Uterus (tissue), 4 donors: Measurements from ENCODE around the gene ING1. TPM values are rescaled to one million over a fixed set of nuclear protein-coding genes. Genes with fewer than 3 reads are reported as not detected.
"Not testable (repeated sequence)": the region's sequence is repeated elsewhere in the genome, so short reads cannot be mapped to it uniquely, and the experiment has no call there.

ENCODE experiments used
- DNase-seq, 2 donors: peaks; one replicate each; pipeline ENCODE4 v3.0.0-alpha.2; 2019 to 2020
- H3K27ac ChIP-seq, 2 donors: fragments of 200-600 bp; sonication (generic); 1 replicate in 1 of 2; 2 replicates in 1 of 2; pipeline ENCODE4 v1.5.1; 2016 to 2018
- H3K27me3 ChIP-seq, 2 donors: fragments of 200-600 bp; sonication (generic); one replicate each; pipeline ENCODE4 v1.5.1; 2018 to 2019; ENCODE audit warnings: control low read depth in 1 of 2
- H3K36me3 ChIP-seq, 2 donors: fragments of 200-600 bp; sonication (generic); one replicate each; pipeline ENCODE4 v1.5.1; 2019; ENCODE audit warnings: control low read depth in 1 of 2
- H3K4me1 ChIP-seq, 2 donors: fragments of 200-600 bp; sonication (generic); one replicate each; pipeline ENCODE4 v1.5.1; 2018 to 2019; ENCODE audit warnings: control low read depth in 1 of 2
- H3K4me3 ChIP-seq, 2 donors: fragments of 200-600 bp; sonication (generic); 1 replicate in 1 of 2; 2 replicates in 1 of 2; pipeline ENCODE4 v1.5.1; 2018 to 2019; ENCODE audit warnings: mild to moderate bottlenecking in 1 of 2
- H3K9me3 ChIP-seq, 2 donors: fragments of 200-600 bp; sonication (generic); one replicate each; pipeline ENCODE4 v1.5.1; 2019; ENCODE audit warnings: control low read depth in 1 of 2
- POLR2A ChIP-seq, 2 donors: fragments of 450-650 bp; IDR thresholded peaks; one replicate each; pipeline ENCODE4 v1.6.1; 2016; ENCODE audit warnings: antibody characterized with exemption in 2 of 2, mild to moderate bottlenecking in 1 of 2, moderate library complexity in 1 of 2
- intact Hi-C: fragments of 100-400 bp; cut with DNase I; formaldehyde crosslinking; loops from one replicate; pipeline ENCODE4 v1.15.1; 2023; ENCODE audit warnings: low total_unique reads
- total RNA-seq, 4 donors: library from RNA; depleted of rRNA in 3 of 4; stranded (reverse); fragments of >200 nt in 3 of 4; gene quantifications; one replicate each; pipeline versions ENCODE4 v1.1.0 to v1.2.4, GENCODE V29; 2014 to 2023
- TF ChIP-seq, protein P1 (sequence below), 4 experiments: fragments of 200-600 bp in 2 of 4; fragments of 450-650 bp in 2 of 4; sonication (generic) in 2 of 4; IDR thresholded peaks; one replicate each; pipeline ENCODE4 v1.5.1; 2016 to 2019; ENCODE audit warnings: antibody characterized with exemption in 4 of 4, mild to moderate bottlenecking in 2 of 4, moderate library complexity in 1 of 4
- donor health status: DM: yes; HTN: yes; CAD: no.

Gene ING1
- total RNA-seq, 4 donors from 2014 or later: 10.2 to 28.1 (median 19.5) TPM

DNA sequence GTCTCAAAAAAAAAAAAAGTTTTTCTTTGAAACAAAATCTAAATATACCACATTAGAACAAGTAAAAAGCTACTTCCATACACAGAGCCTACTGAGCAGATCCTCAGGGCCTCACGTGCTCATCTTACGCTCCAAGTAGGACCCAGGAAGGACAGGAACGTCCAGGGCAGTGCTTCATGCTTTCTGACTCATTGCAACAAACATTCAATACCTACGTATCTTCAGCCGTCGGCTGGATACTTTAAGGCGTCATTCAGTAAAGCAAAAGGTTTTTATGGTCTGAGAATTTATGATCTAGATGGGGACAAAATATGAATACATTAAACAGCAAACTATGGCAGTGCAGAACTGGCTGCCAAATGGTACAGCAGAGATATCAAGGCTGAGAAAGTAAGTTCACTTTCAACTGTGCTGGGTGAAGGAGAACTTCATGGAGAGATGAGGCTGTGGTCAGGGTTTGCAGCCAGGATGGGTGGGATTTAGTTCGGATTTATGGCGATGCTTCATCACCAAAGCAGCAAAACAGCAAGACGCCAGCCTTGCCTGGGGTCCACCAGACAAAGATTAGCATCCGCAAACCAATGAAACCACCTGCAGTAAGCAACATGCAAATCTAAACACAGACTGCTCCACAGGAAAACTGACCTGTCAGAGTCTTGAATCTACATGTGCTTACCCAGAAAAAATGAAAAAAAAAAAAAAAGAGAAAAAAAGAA, 28.0 kb upstream of the ING1 start:
- Histone ChIP-seq H3K36me3 (no peaks in the 10 kb centered on the region), H3K4me1 (no peaks in the 10 kb centered on the region), H3K27me3 (no peaks in the 10 kb centered on the region), H3K27ac (peak overlapping the region; percentile 61 to 77), H3K9me3 (no peaks in the 10 kb centered on the region), H3K4me3 (no peak overlapping the region)
- TF ChIP-seq POLR2A (IDR thresholded peaks at IDR 0.05): no peak
- TF ChIP-seq, protein P1, sequence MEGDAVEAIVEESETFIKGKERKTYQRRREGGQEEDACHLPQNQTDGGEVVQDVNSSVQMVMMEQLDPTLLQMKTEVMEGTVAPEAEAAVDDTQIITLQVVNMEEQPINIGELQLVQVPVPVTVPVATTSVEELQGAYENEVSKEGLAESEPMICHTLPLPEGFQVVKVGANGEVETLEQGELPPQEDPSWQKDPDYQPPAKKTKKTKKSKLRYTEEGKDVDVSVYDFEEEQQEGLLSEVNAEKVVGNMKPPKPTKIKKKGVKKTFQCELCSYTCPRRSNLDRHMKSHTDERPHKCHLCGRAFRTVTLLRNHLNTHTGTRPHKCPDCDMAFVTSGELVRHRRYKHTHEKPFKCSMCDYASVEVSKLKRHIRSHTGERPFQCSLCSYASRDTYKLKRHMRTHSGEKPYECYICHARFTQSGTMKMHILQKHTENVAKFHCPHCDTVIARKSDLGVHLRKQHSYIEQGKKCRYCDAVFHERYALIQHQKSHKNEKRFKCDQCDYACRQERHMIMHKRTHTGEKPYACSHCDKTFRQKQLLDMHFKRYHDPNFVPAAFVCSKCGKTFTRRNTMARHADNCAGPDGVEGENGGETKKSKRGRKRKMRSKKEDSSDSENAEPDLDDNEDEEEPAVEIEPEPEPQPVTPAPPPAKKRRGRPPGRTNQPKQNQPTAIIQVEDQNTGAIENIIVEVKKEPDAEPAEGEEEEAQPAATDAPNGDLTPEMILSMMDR (IDR thresholded peaks at IDR 0.05): no peak
- intact Hi-C loops: no loop called here
- DNase-seq: peak; percentile 34 to 61

DNA sequence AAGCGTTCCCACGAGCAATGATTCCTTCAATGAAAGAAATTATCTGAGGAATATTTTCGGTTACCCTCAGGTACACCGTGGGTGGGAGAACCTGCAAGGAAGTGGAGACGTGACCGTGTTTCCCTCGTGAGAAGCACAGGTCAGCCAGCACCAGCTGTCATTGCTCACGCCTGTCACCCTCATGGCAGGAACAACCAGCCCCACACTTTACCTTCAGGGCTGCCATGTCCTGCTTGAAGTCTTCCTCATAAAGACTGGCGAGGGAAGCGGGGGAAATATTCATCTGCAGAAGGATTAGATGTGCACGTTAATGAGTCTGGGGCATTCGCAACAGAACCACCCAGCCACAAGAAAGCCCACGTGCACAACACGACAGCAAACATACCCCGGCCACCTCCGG, 25.8 kb upstream of the ING1 start:
- Histone ChIP-seq H3K36me3 (no peaks in the 10 kb centered on the region), H3K27me3 (no peaks in the 10 kb centered on the region), H3K27ac (no peak overlapping the region), H3K9me3 (no peaks in the 10 kb centered on the region), H3K4me3 (no peak overlapping the region), H3K4me1 (no peaks in the 10 kb centered on the region)
- peak in 1 of 2 donors; percentile 5 for DNase-seq
- intact Hi-C loops: no loop called here
- TF ChIP-seq POLR2A (IDR thresholded peaks at IDR 0.05): no peak
- TF ChIP-seq, protein P1 (IDR thresholded peaks at IDR 0.05): no peak

DNA sequence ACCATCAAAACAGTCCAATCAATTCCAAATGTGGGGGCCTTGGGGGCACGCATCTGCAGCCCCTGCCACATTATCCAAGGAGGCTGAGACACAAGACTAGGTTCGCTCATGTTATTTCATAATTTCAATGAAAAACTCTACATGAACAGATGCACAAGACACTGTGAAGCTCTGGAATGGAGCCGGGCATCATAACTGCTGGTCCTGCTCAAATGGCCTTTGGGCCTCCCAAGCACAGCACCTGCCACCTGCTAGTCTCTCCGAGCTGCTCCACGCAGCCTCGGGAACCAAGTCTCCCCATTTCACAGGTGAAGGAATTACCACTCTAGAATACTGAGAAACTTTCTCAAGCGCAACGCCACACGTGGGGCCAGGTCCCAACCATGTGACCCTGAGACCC, 24.5 kb upstream of the ING1 start:
- intact Hi-C loops: no loop called here
- H3K4me1 ChIP-seq: no peaks in the 10 kb centered on the region
- H3K9me3 ChIP-seq: no peaks in the 10 kb centered on the region
- TF ChIP-seq, protein P1 (IDR thresholded peaks at IDR 0.05): no peak
- no peak for TF ChIP-seq POLR2A (IDR thresholded peaks at IDR 0.05)
- no peak for DNase-seq
- no peak overlapping the region for H3K4me3 ChIP-seq
- H3K27ac ChIP-seq: no peak overlapping the region
- H3K36me3 ChIP-seq: no peaks in the 10 kb centered on the region
- H3K27me3 ChIP-seq: no peaks in the 10 kb centered on the region

DNA sequence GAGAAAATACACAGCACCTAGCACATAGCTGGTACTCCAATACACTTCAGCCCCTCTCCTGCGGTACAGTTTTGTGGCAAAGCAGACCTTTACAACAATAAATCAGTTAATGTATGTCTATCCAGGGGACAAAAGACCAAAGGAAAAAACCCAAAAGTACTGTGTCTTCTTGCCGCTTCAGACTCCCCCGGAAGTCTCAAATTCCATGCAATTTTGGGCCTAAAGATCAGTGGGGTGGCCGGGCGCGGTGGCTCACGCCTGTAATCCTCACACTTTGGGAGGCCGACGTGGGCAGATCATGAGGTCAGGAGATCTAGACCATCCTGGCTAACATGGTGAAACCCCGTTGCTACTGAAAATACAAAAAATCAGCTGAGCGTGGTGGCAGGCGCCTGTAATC, 23.8 kb upstream of the ING1 start:
- TF ChIP-seq POLR2A (IDR thresholded peaks at IDR 0.05): no peak
- TF ChIP-seq, protein P1 (IDR thresholded peaks at IDR 0.05): no peak
- H3K4me1 ChIP-seq: no peaks in the 10 kb centered on the region
- H3K9me3 ChIP-seq: no peaks in the 10 kb centered on the region
- H3K4me3 ChIP-seq: no peak overlapping the region
- no peak overlapping the region for H3K27ac ChIP-seq
- peak in 1 of 2 donors; percentile 3 for DNase-seq
- H3K27me3 ChIP-seq: no peaks in the 10 kb centered on the region
- intact Hi-C loops: no loop called here
- H3K36me3 ChIP-seq: no peaks in the 10 kb centered on the region

DNA sequence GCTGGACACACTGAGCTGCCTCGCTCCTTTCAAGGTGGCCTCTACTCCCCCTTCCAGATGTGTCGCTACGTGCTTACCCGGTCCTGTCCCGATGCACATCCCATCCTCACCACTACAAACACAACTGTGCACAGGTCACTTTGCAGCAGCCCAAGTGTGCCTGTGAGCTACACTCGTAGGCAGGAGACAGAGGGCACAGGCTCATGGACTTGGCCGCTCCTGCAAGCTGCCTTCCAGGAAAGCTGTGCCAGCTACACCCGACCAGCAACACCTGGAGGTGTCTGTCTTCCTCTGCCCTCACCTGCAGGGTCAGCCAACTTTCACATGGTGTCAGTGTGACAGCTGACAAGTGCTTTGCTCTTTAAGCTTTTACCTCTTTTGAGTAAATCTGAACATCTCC, 23.0 kb upstream of the ING1 start:
- intact Hi-C loops: no loop called here
- Histone ChIP-seq H3K36me3 (no peaks in the 10 kb centered on the region), H3K27ac (no peak overlapping the region), H3K4me3 (no peak overlapping the region), H3K27me3 (no peaks in the 10 kb centered on the region), H3K4me1 (no peaks in the 10 kb centered on the region), H3K9me3 (no peaks in the 10 kb centered on the region)
- TF ChIP-seq, protein P1 (IDR thresholded peaks at IDR 0.05): no peak
- no peak for TF ChIP-seq POLR2A (IDR thresholded peaks at IDR 0.05)
- DNase-seq: peak in 1 of 2 donors; percentile 6

DNA sequence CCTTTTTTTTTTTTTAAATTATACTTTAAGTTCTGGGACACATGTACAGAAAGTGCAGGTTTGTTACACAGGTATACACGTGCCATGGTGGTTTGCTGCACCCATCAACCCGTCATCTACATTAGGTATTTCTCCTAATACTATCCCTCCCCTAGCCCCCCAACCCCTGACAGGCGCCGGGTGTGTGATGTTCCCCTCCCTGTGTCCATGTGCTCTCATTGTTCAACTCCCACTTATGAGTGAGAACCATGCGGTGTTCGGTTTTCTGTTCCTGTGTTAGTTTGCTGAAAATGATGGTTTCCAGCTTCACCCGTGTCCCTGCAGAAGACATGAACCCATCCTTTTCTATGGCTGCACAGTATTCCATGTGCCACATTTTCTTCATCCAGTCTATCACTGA, 17.7 kb upstream of the ING1 start:
- H3K27ac ChIP-seq, H3K27me3 ChIP-seq, H3K9me3 ChIP-seq, H3K4me1 ChIP-seq, H3K36me3 ChIP-seq, intact Hi-C loops, DNase-seq, H3K4me3 ChIP-seq: not testable (repeated sequence)
